ENCODE measurements around the gene IL4. TPM values are rescaled to one million over a fixed set of nuclear protein-coding genes. Genes with fewer than 3 reads are reported as not detected.

The IL4 gene
- total RNA-seq, 1 experiment from 2014 or later: not detected

GRCh38 chr5:132681476-132681831 lies 7.7 kb downstream of the IL4 start:
- Mint-ChIP-seq H3K4me1 (peaks cover 6% of the 10 kb centered on the region), H3K9me3 (no peaks in the 10 kb centered on the region), H3K27me3 (ENCODE audit: low read depth) (no peaks in the 10 kb centered on the region), H3K4me3 (no peak overlapping the region), H3K36me3 (no peaks in the 10 kb centered on the region), H3K27ac (no peak overlapping the region)
- DNase-seq (ENCODE audit: low spot score) (no peak), ATAC-seq (no peak)
- POLR2A ChIA-PET: no interaction called here
- CTCF ChIA-PET: no interaction called here
- no peak for TF ChIP-seq ZMAT4 (CRISPR knock-in tag; IDR thresholded peaks at IDR 0.05)
- TF ChIP-seq, protein P1, sequence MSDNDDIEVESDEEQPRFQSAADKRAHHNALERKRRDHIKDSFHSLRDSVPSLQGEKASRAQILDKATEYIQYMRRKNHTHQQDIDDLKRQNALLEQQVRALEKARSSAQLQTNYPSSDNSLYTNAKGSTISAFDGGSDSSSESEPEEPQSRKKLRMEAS (CRISPR knock-in tag; IDR thresholded peaks at IDR 0.05): no peak
- no peak for TF ChIP-seq TCF7 (CRISPR knock-in tag; IDR thresholded peaks at IDR 0.05; ENCODE audit: low read depth)

DNA sequence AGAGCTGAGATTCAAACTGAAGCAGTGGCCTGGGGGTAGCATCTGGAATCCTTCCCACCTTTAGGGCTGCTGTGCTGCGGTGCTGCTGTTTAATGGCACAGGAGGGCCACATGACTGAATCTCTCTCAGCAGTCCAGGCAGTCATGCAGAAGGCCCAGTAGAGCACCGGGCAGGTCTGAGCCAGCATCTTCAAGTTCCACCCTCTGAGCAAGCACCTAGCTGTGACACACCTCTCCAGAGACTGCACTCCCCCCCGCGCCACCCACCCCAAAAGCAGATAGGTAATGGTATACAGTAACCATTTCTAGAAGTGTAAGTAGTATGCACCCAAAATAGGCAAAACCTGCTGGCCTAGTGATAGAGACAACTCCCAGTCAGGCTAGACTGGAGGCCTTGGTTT lies 8.2 kb downstream of the IL4 start:
- ATAC-seq: no peak
- no peak for TF ChIP-seq MYBL2 (CRISPR knock-in tag; IDR thresholded peaks at IDR 0.05)
- TF ChIP-seq, protein P2, sequence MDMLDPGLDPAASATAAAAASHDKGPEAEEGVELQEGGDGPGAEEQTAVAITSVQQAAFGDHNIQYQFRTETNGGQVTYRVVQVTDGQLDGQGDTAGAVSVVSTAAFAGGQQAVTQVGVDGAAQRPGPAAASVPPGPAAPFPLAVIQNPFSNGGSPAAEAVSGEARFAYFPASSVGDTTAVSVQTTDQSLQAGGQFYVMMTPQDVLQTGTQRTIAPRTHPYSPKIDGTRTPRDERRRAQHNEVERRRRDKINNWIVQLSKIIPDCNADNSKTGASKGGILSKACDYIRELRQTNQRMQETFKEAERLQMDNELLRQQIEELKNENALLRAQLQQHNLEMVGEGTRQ (CRISPR knock-in tag; IDR thresholded peaks at IDR 0.05): no peak
- TF ChIP-seq CBFB (CRISPR knock-in tag; IDR thresholded peaks at IDR 0.05; ENCODE audit: low read depth): no peak
- TF ChIP-seq FOXP1 (CRISPR knock-in tag; IDR thresholded peaks at IDR 0.05; ENCODE audit: borderline replicate concordance): no peak
- TF ChIP-seq E2F5 (CRISPR knock-in tag; IDR thresholded peaks at IDR 0.05): no peak
- TF ChIP-seq HMGXB4 (CRISPR knock-in tag; IDR thresholded peaks at IDR 0.05): no peak
- no peak for TF ChIP-seq ZNF416 (CRISPR knock-in tag; IDR thresholded peaks at IDR 0.05)
- TF ChIP-seq OVOL2 (CRISPR knock-in tag; IDR thresholded peaks at IDR 0.05; ENCODE audit: borderline replicate concordance): no peak
- no peak for TF ChIP-seq NFE2L1 (CRISPR knock-in tag; IDR thresholded peaks at IDR 0.05)
- TF ChIP-seq ERG (CRISPR knock-in tag; IDR thresholded peaks at IDR 0.05): no peak
- TF ChIP-seq, protein P3, sequence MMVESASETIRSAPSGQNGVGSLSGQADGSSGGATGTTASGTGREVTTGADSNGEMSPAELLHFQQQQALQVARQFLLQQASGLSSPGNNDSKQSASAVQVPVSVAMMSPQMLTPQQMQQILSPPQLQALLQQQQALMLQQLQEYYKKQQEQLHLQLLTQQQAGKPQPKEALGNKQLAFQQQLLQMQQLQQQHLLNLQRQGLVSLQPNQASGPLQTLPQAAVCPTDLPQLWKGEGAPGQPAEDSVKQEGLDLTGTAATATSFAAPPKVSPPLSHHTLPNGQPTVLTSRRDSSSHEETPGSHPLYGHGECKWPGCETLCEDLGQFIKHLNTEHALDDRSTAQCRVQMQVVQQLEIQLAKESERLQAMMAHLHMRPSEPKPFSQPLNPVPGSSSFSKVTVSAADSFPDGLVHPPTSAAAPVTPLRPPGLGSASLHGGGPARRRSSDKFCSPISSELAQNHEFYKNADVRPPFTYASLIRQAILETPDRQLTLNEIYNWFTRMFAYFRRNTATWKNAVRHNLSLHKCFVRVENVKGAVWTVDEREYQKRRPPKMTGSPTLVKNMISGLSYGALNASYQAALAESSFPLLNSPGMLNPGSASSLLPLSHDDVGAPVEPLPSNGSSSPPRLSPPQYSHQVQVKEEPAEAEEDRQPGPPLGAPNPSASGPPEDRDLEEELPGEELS (CRISPR knock-in tag; IDR thresholded peaks at IDR 0.05): no peak
- no peak for TF ChIP-seq SMAD4 (CRISPR knock-in tag; IDR thresholded peaks at IDR 0.05)
- no peak for TF ChIP-seq SMAD3 (CRISPR knock-in tag; IDR thresholded peaks at IDR 0.05; ENCODE audit: borderline replicate concordance)
- TF ChIP-seq TCF7 (CRISPR knock-in tag; IDR thresholded peaks at IDR 0.05; ENCODE audit: low read depth): no peak
- no peak for TF ChIP-seq FOXJ3 (CRISPR knock-in tag; IDR thresholded peaks at IDR 0.05; ENCODE audit: borderline replicate concordance)
- TF ChIP-seq GABPB1 (CRISPR knock-in tag; IDR thresholded peaks at IDR 0.05): no peak
- no peak overlapping the region for H3K4me3 Mint-ChIP-seq
- H3K27me3 Mint-ChIP-seq (ENCODE audit: low read depth): no peaks in the 10 kb centered on the region
- CTCF ChIA-PET: no interaction called here
- POLR2A ChIA-PET: no interaction called here
- H3K36me3 Mint-ChIP-seq: no peaks in the 10 kb centered on the region
- H3K4me1 Mint-ChIP-seq: peaks cover 6% of the 10 kb centered on the region
- H3K27ac Mint-ChIP-seq: no peak overlapping the region
- DNase-seq (ENCODE audit: low spot score): no peak
- no peaks in the 10 kb centered on the region for H3K9me3 Mint-ChIP-seq

Measured in WTC11 (cell line).